Trophoblast cell (in vitro differentiated cells and primary cell): ENCODE results near the gene ARL14EPL.

ENCODE experiments used
- DNase-seq, 2 donors: peaks; one replicate each; pipeline ENCODE4 v3.0.0-alpha.2; 2016
- H2AFZ ChIP-seq: 2 replicates; pipeline ENCODE4 v1.6.1; 2013; ENCODE audit warnings: low read length, moderate library complexity, mild to moderate bottlenecking; ENCODE audit not compliant: insufficient read depth, poor library complexity
- H2AK5ac ChIP-seq: 2 replicates; pipeline ENCODE4 v1.6.1; 2013; ENCODE audit warnings: mild to moderate bottlenecking, low read length
- H2BK120ac ChIP-seq: 2 replicates; pipeline ENCODE4 v1.6.1; 2013; ENCODE audit warnings: low read length, mild to moderate bottlenecking, moderate library complexity; ENCODE audit not compliant: insufficient read depth, poor library complexity
- H2BK12ac ChIP-seq: 2 replicates; pipeline ENCODE4 v1.6.1; 2013; ENCODE audit warnings: mild to moderate bottlenecking, low read length, moderate library complexity
- H2BK5ac ChIP-seq: 2 replicates; pipeline ENCODE4 v1.6.1; 2013; ENCODE audit warnings: low read length, low read depth, moderate library complexity, mild to moderate bottlenecking; ENCODE audit not compliant: poor library complexity
- H3K14ac ChIP-seq: 2 replicates; pipeline ENCODE4 v1.6.1; 2013; ENCODE audit warnings: mild to moderate bottlenecking, low read length
- H3K18ac ChIP-seq: 2 replicates; pipeline ENCODE4 v1.6.1; 2013; ENCODE audit warnings: mild to moderate bottlenecking, low read length
- H3K23ac ChIP-seq: 2 replicates; pipeline ENCODE4 v1.6.1; 2013; ENCODE audit warnings: low read length
- H3K27ac ChIP-seq: 2 replicates; pipeline ENCODE4 v1.5.1; 2013; ENCODE audit warnings: low read depth, mild to moderate bottlenecking, inconsistent platforms, low read length, moderate library complexity
- H3K27me3 ChIP-seq: 2 replicates; pipeline ENCODE4 v1.6.1; 2013; ENCODE audit warnings: inconsistent platforms, mild to moderate bottlenecking, low read length, moderate library complexity; ENCODE audit not compliant: insufficient read depth
- H3K36me3 ChIP-seq, 2 experiments: 1 replicate in 1 of 2; 2 replicates in 1 of 2; pipeline ENCODE4 v1.6.1; 2013; ENCODE audit warnings: low read length in 2 of 2, mild to moderate bottlenecking in 2 of 2, moderate library complexity in 1 of 2; ENCODE audit not compliant: insufficient read depth in 2 of 2, control insufficient read depth in 1 of 2
- H3K4ac ChIP-seq: 2 replicates; pipeline ENCODE4 v1.6.1; 2013; ENCODE audit warnings: low read depth, mild to moderate bottlenecking, low read length, moderate library complexity
- H3K4me1 ChIP-seq, 2 experiments: 1 replicate in 1 of 2; 2 replicates in 1 of 2; pipeline ENCODE4 v1.6.1; 2013; ENCODE audit warnings: low read length in 2 of 2, mild to moderate bottlenecking in 2 of 2, moderate library complexity in 1 of 2; ENCODE audit not compliant: insufficient read depth in 2 of 2, control insufficient read depth in 1 of 2
- H3K4me2 ChIP-seq: 2 replicates; pipeline ENCODE4 v1.6.1; 2013; ENCODE audit warnings: inconsistent platforms, mild to moderate bottlenecking, low read length, moderate library complexity
- H3K4me3 ChIP-seq: 2 replicates; pipeline ENCODE4 v1.5.1; 2013; ENCODE audit warnings: mild to moderate bottlenecking, low read depth, low read length, inconsistent platforms
- H3K79me1 ChIP-seq: one replicate; pipeline ENCODE4 v1.6.1; 2013; ENCODE audit warnings: low read length
- H3K79me2 ChIP-seq: 2 replicates; pipeline ENCODE4 v1.6.1; 2013; ENCODE audit warnings: low read length, mild to moderate bottlenecking; ENCODE audit not compliant: control insufficient read depth, insufficient read depth, poor library complexity
- H3K9ac ChIP-seq: 2 replicates; pipeline ENCODE4 v1.6.1; 2013; ENCODE audit warnings: mild to moderate bottlenecking, low read length
- H3K9me3 ChIP-seq: 2 replicates; pipeline ENCODE4 v1.6.1; 2013; ENCODE audit warnings: low read depth, mild to moderate bottlenecking, control low read depth, inconsistent platforms, low read length; ENCODE audit not compliant: insufficient read depth
- H4K12ac ChIP-seq: 2 replicates; pipeline ENCODE4 v1.6.1; 2013; ENCODE audit warnings: low read depth, mild to moderate bottlenecking, low read length, moderate library complexity
- H4K8ac ChIP-seq: 2 replicates; pipeline ENCODE4 v1.6.1; 2013; ENCODE audit warnings: low read depth, mild to moderate bottlenecking, low read length, moderate library complexity
- H4K91ac ChIP-seq: one replicate; pipeline ENCODE4 v1.6.1; 2013; ENCODE audit warnings: low read depth, mild to moderate bottlenecking, low read length, moderate library complexity
- WGBS: extraction: QIAGEN DNeasy Blood & Tissue Kit; methylation state at CpG from one replicate; pipeline ENCODE4 v1.1.7; 2013; ENCODE audit warnings: missing lambda C conversion rate; ENCODE audit not compliant: insufficient read length, insufficient coverage; ENCODE audit errors: extremely low coverage; 5-methylcytosine and 5-hydroxymethylcytosine counted together

ARL14EPL gene

GRCh38 chr5:116075191-116075831, 43.0 kb downstream of the ARL14EPL start:
- Histone ChIP-seq H3K4me1 (no peaks in the 10 kb centered on the region), H3K79me2 (no peaks in the 10 kb centered on the region), H2BK120ac (no peak overlapping the region), H2AK5ac (no peak overlapping the region), H3K23ac (no peak overlapping the region), H3K9ac (no peak overlapping the region), H3K4me2 (no peak overlapping the region), H2BK5ac (no peak overlapping the region), H3K36me3 (no peaks in the 10 kb centered on the region), H3K4me3 (no peak overlapping the region), H4K8ac (no peak overlapping the region), H3K4ac (no peak overlapping the region), H4K91ac (no peak overlapping the region), H3K79me1 (no peaks in the 10 kb centered on the region), H2BK12ac (no peak overlapping the region), H3K9me3 (no peaks in the 10 kb centered on the region), H3K14ac (no peak overlapping the region), H4K12ac (no peak overlapping the region), H3K18ac (no peak overlapping the region), H3K27ac (no peak overlapping the region), H3K27me3 (no peaks in the 10 kb centered on the region), H2AFZ (no peak overlapping the region)
- no CpG with 5 or more reads among the region's 6 CpGs for WGBS
- DNase-seq, result no peak

GRCh38 chr5:116076496-116076895, 44.2 kb downstream of the ARL14EPL start:
- no peak for DNase-seq
- H3K27ac ChIP-seq, result no peak overlapping the region
- H3K4me1 ChIP-seq, result no peaks in the 10 kb centered on the region
- H3K4me2 ChIP-seq, result no peak overlapping the region
- H2BK120ac ChIP-seq, result no peak overlapping the region
- H3K14ac ChIP-seq, result no peak overlapping the region
- no peaks in the 10 kb centered on the region for H3K36me3 ChIP-seq
- H2AK5ac ChIP-seq, result no peak overlapping the region
- H3K79me2 ChIP-seq, result no peaks in the 10 kb centered on the region
- H3K9ac ChIP-seq, result no peak overlapping the region
- no peak overlapping the region for H3K23ac ChIP-seq
- no peaks in the 10 kb centered on the region for H3K27me3 ChIP-seq
- H2BK12ac ChIP-seq, result no peak overlapping the region
- no CpG with 5 or more reads among the region's 1 CpG for WGBS
- H4K8ac ChIP-seq, result no peak overlapping the region
- H3K18ac ChIP-seq, result no peak overlapping the region
- no peak overlapping the region for H4K12ac ChIP-seq
- no peaks in the 10 kb centered on the region for H3K79me1 ChIP-seq
- no peak overlapping the region for H2AFZ ChIP-seq
- no peak overlapping the region for H3K4ac ChIP-seq
- no peaks in the 10 kb centered on the region for H3K9me3 ChIP-seq
- no peak overlapping the region for H3K4me3 ChIP-seq
- no peak overlapping the region for H2BK5ac ChIP-seq
- no peak overlapping the region for H4K91ac ChIP-seq

GRCh38 chr5:116078199-116078598, 45.9 kb downstream of the ARL14EPL start:
- Histone ChIP-seq H2BK12ac (no peak overlapping the region), H4K8ac (no peak overlapping the region), H3K4ac (no peak overlapping the region), H3K9ac (no peak overlapping the region), H2BK120ac (no peak overlapping the region), H3K14ac (no peak overlapping the region), H3K36me3 (no peaks in the 10 kb centered on the region), H3K4me3 (no peak overlapping the region), H4K12ac (no peak overlapping the region), H3K4me2 (no peak overlapping the region), H3K18ac (no peak overlapping the region), H3K79me2 (no peaks in the 10 kb centered on the region), H3K23ac (no peak overlapping the region), H2AFZ (no peak overlapping the region), H3K27ac (no peak overlapping the region), H3K4me1 (no peaks in the 10 kb centered on the region), H2AK5ac (no peak overlapping the region), H4K91ac (no peak overlapping the region), H2BK5ac (no peak overlapping the region), H3K27me3 (no peaks in the 10 kb centered on the region), H3K79me1 (no peaks in the 10 kb centered on the region), H3K9me3 (no peaks in the 10 kb centered on the region)
- DNase-seq, result no peak
- no CpG with 5 or more reads among the region's 5 CpGs for WGBS

GRCh38 chr5:116084287-116084691, 52.0 kb downstream of the ARL14EPL start:
- Histone ChIP-seq H3K36me3 (no peaks in the 10 kb centered on the region), H3K23ac (no peak overlapping the region), H3K27ac (no peak overlapping the region), H2BK12ac (no peak overlapping the region), H3K18ac (no peak overlapping the region), H2AFZ (no peak overlapping the region), H3K4ac (no peak overlapping the region), H3K9ac (no peak overlapping the region), H3K79me1 (peaks cover 5% of the 10 kb centered on the region), H3K79me2 (peaks cover 3% of the 10 kb centered on the region), H2AK5ac (no peak overlapping the region), H4K12ac (peak overlapping the region; percentile 9), H3K4me1 (peaks cover 4 to 6% of the 10 kb centered on the region in 2 experiments), H3K4me2 (peak overlapping the region; percentile 59), H3K9me3 (peaks cover 2% of the 10 kb centered on the region), H4K8ac (peak overlapping the region; percentile 3), H3K27me3 (no peaks in the 10 kb centered on the region), H2BK5ac (no peak overlapping the region), H4K91ac (no peak overlapping the region), H3K14ac (no peak overlapping the region), H2BK120ac (no peak overlapping the region), H3K4me3 (peak overlapping the region; percentile 60)
- WGBS, result no CpG with 5 or more reads among the region's 11 CpGs
- DNase-seq, result no peak
